HepG2 (cell line): ENCODE results near the gene ADD2. TPM values are rescaled to one million over a fixed set of nuclear protein-coding genes. Genes with fewer than 3 reads are reported as not detected.

Source experiments
- ATAC-seq: fragments of 200-7000 bp; cut with Tn5 transposase; 3 replicates; pipeline ENCODE4 v1.9.1; 2020; ENCODE audit warnings: mild to moderate bottlenecking, moderate library complexity
- BruUV-seq: library from RNA; stranded (reverse); fragments of 400-500 nt; replicated peaks from 2 replicates; lab custom pipeline; 2021; lab: Mats Ljungman, UMichigan
- CTCF ChIA-PET: fragments of 300-600 bp; formaldehyde crosslinking; extraction: SDS; loops from one replicate; lab custom pipeline; 2021; ENCODE audit warnings: low total read pairs, inconsistent platforms, low intra/inter-chr PET ratio; lab: Yijun Ruan, JAX
- POLR2A ChIA-PET: fragments of 350-600 bp; sonication (Branson Sonifier 250); formaldehyde crosslinking; loops from one replicate; lab custom pipeline; 2020; ENCODE audit warnings: antibody characterized with exemption, inconsistent platforms; lab: Yijun Ruan, JAX
- DNase-seq: peaks from one replicate; pipeline ENCODE4 v3.0.0-alpha.2; 2015; ENCODE audit warnings: low spot score
- FAIRE-seq: peaks from 3 replicates; lab custom pipeline; 2011; peaks lifted over from hg19 to GRCh38; lab: Jason Lieb, UNC
- H2AFZ ChIP-seq: one replicate; pipeline ENCODE4 v1.6.1; 2011; ENCODE audit warnings: low read length, inconsistent platforms
- H3K27ac ChIP-seq: fragments of 300-600 bp; 3 replicates; pipeline ENCODE4 v1.8.0; 2011; ENCODE audit warnings: mixed run types, mild to moderate bottlenecking, mixed read lengths, low read length, inconsistent platforms; ENCODE audit not compliant: insufficient read depth; ENCODE audit errors: extremely low read length
- H3K27me3 ChIP-seq, 2 experiments: fragments of 200-600 bp in 1 of 2; 2 replicates in 1 of 2; 3 replicates in 1 of 2; pipeline versions ENCODE4 v1.6.0 to v1.8.0; 2011; ENCODE audit warnings: low read length in 2 of 2, mild to moderate bottlenecking in 2 of 2, moderate library complexity in 2 of 2, inconsistent platforms in 1 of 2; ENCODE audit not compliant: insufficient read depth in 2 of 2, control insufficient read depth in 1 of 2
- H3K36me3 ChIP-seq, 2 experiments: fragments of 200-600 bp in 1 of 2; replicated peaks in 1 of 2; 2 replicates in 1 of 2; 3 replicates in 1 of 2; pipeline versions ENCODE4 v1.5.1 to v1.8.0; 2011; ENCODE audit warnings: low read length in 2 of 2, inconsistent platforms in 1 of 2; ENCODE audit not compliant: insufficient read depth in 2 of 2, control insufficient read depth in 1 of 2
- H3K4me1 ChIP-seq: 2 replicates; pipeline ENCODE4 v1.5.1; 2012; ENCODE audit warnings: low read length, inconsistent platforms; ENCODE audit not compliant: insufficient read depth
- H3K4me2 ChIP-seq: 2 replicates; pipeline ENCODE4 v1.6.0; 2011; ENCODE audit warnings: low read depth, low read length, inconsistent platforms
- H3K4me3 ChIP-seq, 3 experiments: fragments of 200-600 bp in 1 of 3; sonication (generic), shearing (Covaris generic) in 1 of 3; replicated peaks in 1 of 3; 2 replicates each; pipeline ENCODE4 v1.5.1; 2011 to 2016; ENCODE audit warnings: low read length in 3 of 3, inconsistent platforms in 2 of 3, low read depth in 2 of 3, mild to moderate bottlenecking in 2 of 3, control low read depth in 1 of 3, mixed read lengths in 1 of 3; ENCODE audit not compliant: insufficient read depth in 1 of 3
- H3K79me2 ChIP-seq: one replicate; pipeline ENCODE4 v1.6.1; 2011; ENCODE audit warnings: low read length, inconsistent platforms; ENCODE audit not compliant: insufficient read depth
- H3K9ac ChIP-seq: 2 replicates; pipeline ENCODE4 v1.6.0; 2011; ENCODE audit warnings: mild to moderate bottlenecking, low read depth, low read length, inconsistent platforms; ENCODE audit not compliant: insufficient read depth
- H3K9me3 ChIP-seq: 2 replicates; pipeline ENCODE4 v1.5.1; 2012; ENCODE audit warnings: mild to moderate bottlenecking, low read length
- H4K20me1 ChIP-seq: 2 replicates; pipeline ENCODE4 v1.6.0; 2011; ENCODE audit warnings: inconsistent platforms, mild to moderate bottlenecking, low read length, moderate library complexity; ENCODE audit not compliant: insufficient read depth
- ESRRA ChIP-seq: sonication (generic); formaldehyde crosslinking; IDR thresholded peaks from 2 replicates; pipeline ENCODE4 v1.5.1; 2020; ENCODE audit warnings: mild to moderate bottlenecking, low read depth, missing genetic modification reagents
- FOSL1 ChIP-seq: sonication (generic); formaldehyde crosslinking; IDR thresholded peaks from 2 replicates; pipeline ENCODE4 v1.9.0; 2021; ENCODE audit warnings: missing genetic modification reagents, borderline replicate concordance
- HNRNPUL1 ChIP-seq: fragments of 200-400 bp; formaldehyde crosslinking; IDR thresholded peaks from 2 replicates; pipeline ENCODE4 v1.6.1; 2017; ENCODE audit warnings: low read depth, mild to moderate bottlenecking, low read length, moderate library complexity
- MED13 ChIP-seq: sonication (generic); formaldehyde crosslinking; IDR thresholded peaks from 2 replicates; pipeline ENCODE4 v1.5.0; 2020; ENCODE audit warnings: missing genetic modification reagents
- PCBP1 ChIP-seq: fragments of 200-400 bp; formaldehyde crosslinking; IDR thresholded peaks from 2 replicates; pipeline ENCODE4 v1.6.1; 2017; ENCODE audit warnings: mild to moderate bottlenecking, low read depth, low read length, borderline replicate concordance
- REXO4 ChIP-seq: sonication (generic); formaldehyde crosslinking; IDR thresholded peaks from 2 replicates; pipeline ENCODE4 v1.8.0; 2022; ENCODE audit warnings: missing genetic modification reagents, mild to moderate bottlenecking, borderline replicate concordance
- ZFP41 ChIP-seq: sonication (generic); formaldehyde crosslinking; IDR thresholded peaks from 2 replicates; pipeline ENCODE4 v1.4.0; 2020; ENCODE audit warnings: mild to moderate bottlenecking, missing genetic modification reagents, borderline replicate concordance
- ZMYM4 ChIP-seq: sonication (generic); formaldehyde crosslinking; IDR thresholded peaks from 2 replicates; pipeline ENCODE4 v1.8.1; 2023; ENCODE audit warnings: mild to moderate bottlenecking, missing genetic modification reagents
- ZNF274 ChIP-seq: sonication (generic); formaldehyde crosslinking; IDR thresholded peaks from 2 replicates; pipeline ENCODE4 v1.5.1; 2020; ENCODE audit warnings: mild to moderate bottlenecking, missing genetic modification reagents
- ZNF460 ChIP-seq: sonication (generic); formaldehyde crosslinking; IDR thresholded peaks from 2 replicates; pipeline ENCODE4 v1.5.1; 2020; ENCODE audit warnings: missing genetic modification reagents, mild to moderate bottlenecking, borderline replicate concordance
- WGBS: methylation state at CpG from one replicate; pipeline ENCODE4 v1.1.6; 2017; ENCODE audit warnings: low lambda C conversion rate; 5-methylcytosine and 5-hydroxymethylcytosine counted together
- in situ Hi-C: cut with HindIII; loops from 2 replicates; pipeline ENCODE4 v1.10.0; 2017; ENCODE audit warnings: low pct_unique_long_range_greater_than_20kb; ENCODE audit not compliant: extremely low pct_ligation_motif_present
- intact Hi-C: fragments of 100-400 bp; cut with micrococcal nuclease; formaldehyde crosslinking; loops from one replicate; pipeline ENCODE4 v1.10.0; 2022; ENCODE audit not compliant: unreplicated experiment
- polyA plus RNA-seq, 8 experiments: library from polyadenylated mRNA; depleted of rRNA in 3 of 8; stranded (reverse) in 7 of 8; unstranded in 1 of 8; fragments of >200 nt; fragmentation: Illumina TruSeq in 4 of 8; extraction: Trizol in 4 of 8; gene quantifications; 2 replicates each; pipeline versions ENCODE4 v1.2.1 to v1.2.3, GENCODE V29; 2011 to 2016; ENCODE audit warnings: low read depth in 4 of 8, missing spikeins in 1 of 8, mixed read lengths in 1 of 8; ENCODE audit not compliant: insufficient read depth in 1 of 8
- total RNA-seq, 5 experiments: library from RNA; depleted of rRNA; stranded (reverse); fragments of >200 nt; fragmentation: Illumina TruSeq; extraction: Trizol; gene quantifications; 2 replicates each; pipeline ENCODE4 v1.2.3, GENCODE V29; 2016; ENCODE audit warnings: low read depth in 1 of 5
- TF ChIP-seq, protein P1 (sequence below): sonication (generic); formaldehyde crosslinking; IDR thresholded peaks from 2 replicates; pipeline ENCODE4 v1.4.0; 2020; ENCODE audit warnings: missing genetic modification reagents
- TF ChIP-seq, protein P2 (sequence below): sonication (generic); formaldehyde crosslinking; IDR thresholded peaks from 2 replicates; pipeline ENCODE4 v1.8.0; 2022; ENCODE audit warnings: mild to moderate bottlenecking, missing genetic modification reagents
- TF ChIP-seq, protein P3 (sequence below): sonication (generic); formaldehyde crosslinking; IDR thresholded peaks from 2 replicates; pipeline ENCODE4 v1.5.0; 2020; ENCODE audit warnings: missing genetic modification reagents, mild to moderate bottlenecking, borderline replicate concordance

ADD2 gene
- total and polyA plus RNA-seq, 2 of the 13 experiments (the other 11 are each of a cell fraction or from before 2014, with no cell fraction given) = 0.05 to 0.13 TPM

DNA sequence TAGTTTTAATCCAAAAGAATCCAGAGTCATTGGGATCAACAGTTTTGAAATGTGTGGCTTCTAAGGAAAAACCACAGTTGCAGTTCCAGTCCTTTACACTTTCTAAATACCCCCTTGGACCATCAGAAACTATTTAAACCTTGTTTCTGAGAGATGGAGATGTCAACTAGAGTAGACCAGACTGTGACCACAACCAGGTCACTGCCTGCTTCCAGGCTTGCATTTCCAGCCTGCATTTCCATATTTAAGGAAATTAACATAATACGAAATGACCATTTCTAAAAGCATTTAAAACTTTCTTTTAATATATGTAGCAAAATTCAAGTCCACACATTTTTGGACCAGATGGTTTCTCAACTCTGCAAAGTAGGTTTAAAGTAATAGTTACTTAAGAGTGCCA lies 38.4 kb downstream of the ADD2 start:
- ATAC-seq (no peak), FAIRE-seq (no peak), DNase-seq (no peak)
- in situ Hi-C loops = no loop called here
- Histone ChIP-seq H3K4me2 (no peak overlapping the region), H3K4me1 (no peaks in the 10 kb centered on the region), H3K4me3 (no peak overlapping the region), H3K27ac (no peak overlapping the region), H3K79me2 (no peaks in the 10 kb centered on the region), H4K20me1 (no peaks in the 10 kb centered on the region), H3K9ac (no peak overlapping the region), H3K27me3 (peaks cover 2 to 49% of the 10 kb centered on the region in 2 experiments; a peak in 3 of 5 replicates), H3K9me3 (no peaks in the 10 kb centered on the region), H3K36me3 (no peaks in the 10 kb centered on the region), H2AFZ (no peak overlapping the region)
- no TSS peak for BruUV-seq
- intact Hi-C loops = no loop called here
- ChIA-PET POLR2A (no interaction called here), CTCF (no interaction called here)
- no peak for TF ChIP-seq ZNF274 (CRISPR knock-in tag)
- WGBS = 4% methylated on average over 1 of the region's 1 CpG

DNA sequence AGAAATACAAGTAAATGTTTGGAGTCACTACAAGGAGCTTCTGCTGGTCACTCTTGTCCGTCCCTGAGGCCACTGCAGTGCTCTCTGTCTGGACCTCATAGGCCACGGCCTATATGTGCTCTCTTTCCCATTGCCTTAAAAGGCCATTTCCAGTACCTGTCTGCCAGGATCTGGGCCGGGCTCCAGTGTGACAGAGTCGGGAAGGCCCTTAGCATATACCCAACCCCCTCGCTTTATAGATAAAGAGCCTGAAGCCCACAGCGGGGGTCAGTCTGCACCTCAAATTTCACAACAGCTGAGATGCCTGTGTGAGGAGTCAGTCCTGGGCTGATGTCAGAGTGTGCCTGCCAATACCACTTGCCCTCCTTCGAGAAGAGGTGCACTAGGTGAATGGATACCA lies 39.9 kb downstream of the ADD2 start:
- DNase-seq = no peak
- no peaks in the 10 kb centered on the region for H3K36me3 ChIP-seq
- in situ Hi-C loops = no loop called here
- H3K4me2 ChIP-seq = no peak overlapping the region
- no peak for TF ChIP-seq MED13
- no peak for TF ChIP-seq ZNF460 (CRISPR knock-in tag)
- TF ChIP-seq, protein P1, sequence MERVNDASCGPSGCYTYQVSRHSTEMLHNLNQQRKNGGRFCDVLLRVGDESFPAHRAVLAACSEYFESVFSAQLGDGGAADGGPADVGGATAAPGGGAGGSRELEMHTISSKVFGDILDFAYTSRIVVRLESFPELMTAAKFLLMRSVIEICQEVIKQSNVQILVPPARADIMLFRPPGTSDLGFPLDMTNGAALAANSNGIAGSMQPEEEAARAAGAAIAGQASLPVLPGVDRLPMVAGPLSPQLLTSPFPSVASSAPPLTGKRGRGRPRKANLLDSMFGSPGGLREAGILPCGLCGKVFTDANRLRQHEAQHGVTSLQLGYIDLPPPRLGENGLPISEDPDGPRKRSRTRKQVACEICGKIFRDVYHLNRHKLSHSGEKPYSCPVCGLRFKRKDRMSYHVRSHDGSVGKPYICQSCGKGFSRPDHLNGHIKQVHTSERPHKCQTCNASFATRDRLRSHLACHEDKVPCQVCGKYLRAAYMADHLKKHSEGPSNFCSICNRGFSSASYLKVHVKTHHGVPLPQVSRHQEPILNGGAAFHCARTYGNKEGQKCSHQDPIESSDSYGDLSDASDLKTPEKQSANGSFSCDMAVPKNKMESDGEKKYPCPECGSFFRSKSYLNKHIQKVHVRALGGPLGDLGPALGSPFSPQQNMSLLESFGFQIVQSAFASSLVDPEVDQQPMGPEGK (CRISPR knock-in tag) = no peak
- TF ChIP-seq FOSL1 (CRISPR knock-in tag) = no peak
- no peak for TF ChIP-seq ESRRA (CRISPR knock-in tag)
- TF ChIP-seq PCBP1 = no peak
- TF ChIP-seq, protein P2, sequence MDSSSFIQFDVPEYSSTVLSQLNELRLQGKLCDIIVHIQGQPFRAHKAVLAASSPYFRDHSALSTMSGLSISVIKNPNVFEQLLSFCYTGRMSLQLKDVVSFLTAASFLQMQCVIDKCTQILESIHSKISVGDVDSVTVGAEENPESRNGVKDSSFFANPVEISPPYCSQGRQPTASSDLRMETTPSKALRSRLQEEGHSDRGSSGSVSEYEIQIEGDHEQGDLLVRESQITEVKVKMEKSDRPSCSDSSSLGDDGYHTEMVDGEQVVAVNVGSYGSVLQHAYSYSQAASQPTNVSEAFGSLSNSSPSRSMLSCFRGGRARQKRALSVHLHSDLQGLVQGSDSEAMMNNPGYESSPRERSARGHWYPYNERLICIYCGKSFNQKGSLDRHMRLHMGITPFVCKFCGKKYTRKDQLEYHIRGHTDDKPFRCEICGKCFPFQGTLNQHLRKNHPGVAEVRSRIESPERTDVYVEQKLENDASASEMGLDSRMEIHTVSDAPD (CRISPR knock-in tag) = no peak
- TF ChIP-seq REXO4 (CRISPR knock-in tag) = no peak
- no peak for TF ChIP-seq ZFP41 (CRISPR knock-in tag)
- TF ChIP-seq ZMYM4 (CRISPR knock-in tag) = no peak
- TF ChIP-seq HNRNPUL1 = no peak
- TF ChIP-seq, protein P3, sequence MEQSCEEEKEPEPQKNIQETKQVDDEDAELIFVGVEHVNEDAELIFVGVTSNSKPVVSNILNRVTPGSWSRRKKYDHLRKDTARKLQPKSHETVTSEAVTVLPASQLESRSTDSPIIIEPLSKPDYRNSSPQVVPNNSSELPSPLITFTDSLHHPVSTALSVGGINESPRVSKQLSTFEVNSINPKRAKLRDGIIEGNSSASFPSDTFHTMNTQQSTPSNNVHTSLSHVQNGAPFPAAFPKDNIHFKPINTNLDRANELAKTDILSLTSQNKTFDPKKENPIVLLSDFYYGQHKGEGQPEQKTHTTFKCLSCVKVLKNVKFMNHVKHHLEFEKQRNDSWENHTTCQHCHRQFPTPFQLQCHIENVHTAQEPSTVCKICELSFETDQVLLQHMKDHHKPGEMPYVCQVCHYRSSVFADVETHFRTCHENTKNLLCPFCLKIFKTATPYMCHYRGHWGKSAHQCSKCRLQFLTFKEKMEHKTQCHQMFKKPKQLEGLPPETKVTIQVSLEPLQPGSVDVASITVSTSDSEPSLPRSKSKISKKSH (CRISPR knock-in tag) = no peak
- TF ChIP-seq, all 625 proteins: peak for 0
- Histone ChIP-seq H3K79me2 (no peaks in the 10 kb centered on the region), H3K9me3 (no peaks in the 10 kb centered on the region), H3K4me1 (no peaks in the 10 kb centered on the region), H3K27ac (no peak overlapping the region), H3K9ac (no peak overlapping the region), H4K20me1 (no peaks in the 10 kb centered on the region), H3K27me3 (peaks cover 2 to 41% of the 10 kb centered on the region in 2 experiments; a peak in 3 of 5 replicates), H3K4me3 (no peak overlapping the region), H2AFZ (no peak overlapping the region)
- BruUV-seq = no TSS peak
- 23% methylated on average over 7 of the region's 7 CpGs for WGBS
- FAIRE-seq = no peak
- intact Hi-C loops = no loop called here
- ChIA-PET CTCF (no interaction called here), POLR2A (no interaction called here)
- ATAC-seq = no peak
